Liver (tissue), 3 donors: Measurements from ENCODE around the gene ATXN3.

Source experiments
- EGR1 ChIP-seq, 2 donors: IDR thresholded peaks; 2 replicates each; pipeline ENCODE4 v1.6.1; 2016 to 2018; ENCODE audit warnings: antibody characterized with exemption in 2 of 2, low read depth in 2 of 2
- MAX ChIP-seq: IDR thresholded peaks from 2 replicates; pipeline ENCODE4 v1.6.1; 2016; ENCODE audit warnings: antibody characterized with exemption
- REST ChIP-seq: IDR thresholded peaks from 2 replicates; pipeline ENCODE4 v1.6.1; 2016; ENCODE audit warnings: antibody characterized with exemption, mild to moderate bottlenecking
- YY1 ChIP-seq: IDR thresholded peaks from 2 replicates; pipeline ENCODE4 v1.6.1; 2016; ENCODE audit warnings: antibody characterized with exemption, mild to moderate bottlenecking
- TF ChIP-seq, protein P1 (sequence below): fragments of 150-350 bp; IDR thresholded peaks from 2 replicates; pipeline ENCODE4 v1.5.1; 2017; ENCODE audit warnings: improper control_type of control experiment, low read depth, low read length; ENCODE audit not compliant: missing input control
- donor health status: healthy.
- donor health status: healthy.

- no peak for TF ChIP-seq YY1
- no peak for TF ChIP-seq MAX
- TF ChIP-seq REST, result no peak
- TF ChIP-seq, protein P1, sequence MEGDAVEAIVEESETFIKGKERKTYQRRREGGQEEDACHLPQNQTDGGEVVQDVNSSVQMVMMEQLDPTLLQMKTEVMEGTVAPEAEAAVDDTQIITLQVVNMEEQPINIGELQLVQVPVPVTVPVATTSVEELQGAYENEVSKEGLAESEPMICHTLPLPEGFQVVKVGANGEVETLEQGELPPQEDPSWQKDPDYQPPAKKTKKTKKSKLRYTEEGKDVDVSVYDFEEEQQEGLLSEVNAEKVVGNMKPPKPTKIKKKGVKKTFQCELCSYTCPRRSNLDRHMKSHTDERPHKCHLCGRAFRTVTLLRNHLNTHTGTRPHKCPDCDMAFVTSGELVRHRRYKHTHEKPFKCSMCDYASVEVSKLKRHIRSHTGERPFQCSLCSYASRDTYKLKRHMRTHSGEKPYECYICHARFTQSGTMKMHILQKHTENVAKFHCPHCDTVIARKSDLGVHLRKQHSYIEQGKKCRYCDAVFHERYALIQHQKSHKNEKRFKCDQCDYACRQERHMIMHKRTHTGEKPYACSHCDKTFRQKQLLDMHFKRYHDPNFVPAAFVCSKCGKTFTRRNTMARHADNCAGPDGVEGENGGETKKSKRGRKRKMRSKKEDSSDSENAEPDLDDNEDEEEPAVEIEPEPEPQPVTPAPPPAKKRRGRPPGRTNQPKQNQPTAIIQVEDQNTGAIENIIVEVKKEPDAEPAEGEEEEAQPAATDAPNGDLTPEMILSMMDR, result no peak
- no peak for TF ChIP-seq EGR1 (IDR thresholded peaks at IDR 0.05; ENCODE audit: low read depth in 2 of 2)
Observed at GRCh38 chr14:92022036-92022435, 84.3 kb downstream of the ATXN3 start.
